NCI-H2227 treated with DMSO at 0.1 percent for 48 hours (cell line): Measurements from ENCODE around the gene MAP2K5.
A peak's percentile ranks its signal among the peaks of the same experiment; 100 is the strongest.

ENCODE experiments used
- DNase-seq: peaks from one replicate; lab custom pipeline; 2025; lab: John Stamatoyannopoulos, UW

The MAP2K5 gene

DNA sequence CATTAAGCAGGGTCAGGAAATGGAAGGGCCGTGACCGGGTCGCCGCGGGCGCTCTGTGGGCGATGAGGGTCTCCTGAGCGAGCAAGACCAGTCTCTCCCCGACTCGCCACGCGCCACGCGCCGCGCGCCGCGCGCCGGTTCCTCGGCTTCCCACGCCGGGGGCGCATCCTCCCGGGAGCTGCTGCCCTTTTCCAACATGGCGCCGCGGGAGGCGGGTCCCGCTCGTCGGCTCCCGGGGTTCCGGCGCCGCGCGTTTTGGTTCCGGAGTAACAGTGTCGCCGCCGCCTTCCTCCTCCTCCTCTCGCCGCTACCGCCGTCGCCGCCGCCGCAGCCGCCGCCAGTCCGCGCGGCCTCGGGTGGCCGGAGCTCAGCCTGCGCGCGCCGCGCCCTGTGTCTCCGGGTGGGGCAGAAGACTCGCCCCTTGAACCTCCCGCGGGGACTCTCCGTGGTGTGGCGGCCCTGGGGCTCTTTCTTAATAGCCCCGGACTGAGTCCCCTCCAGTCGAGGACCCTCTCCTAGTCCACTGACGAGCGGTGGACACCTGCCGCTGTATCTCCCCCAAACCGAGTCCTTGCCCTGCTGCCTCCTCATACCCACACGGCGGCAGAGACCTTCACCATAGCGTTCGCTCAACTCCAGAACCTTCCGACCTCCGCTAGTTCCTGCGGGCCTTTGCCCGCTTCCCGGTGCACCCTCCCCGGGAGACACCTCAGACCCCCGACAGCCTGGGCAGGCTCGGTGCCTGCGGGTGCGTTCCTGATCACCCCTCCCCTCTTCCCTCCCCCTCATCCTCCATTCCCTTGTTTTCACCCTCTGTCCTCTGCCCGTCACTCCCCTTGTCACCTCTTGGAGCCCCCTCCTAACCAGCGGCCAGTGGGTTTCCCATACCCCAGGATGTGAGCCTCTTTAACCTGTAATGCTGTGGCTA lies at the start of gene MAP2K5:
TSS of gene MAP2K5 (plus strand) at position 284 of the 928 bp plus-strand sequence. CDS start at position 917, 633 bp downstream.
- DNase-seq, result peak; percentile 42

DNA sequence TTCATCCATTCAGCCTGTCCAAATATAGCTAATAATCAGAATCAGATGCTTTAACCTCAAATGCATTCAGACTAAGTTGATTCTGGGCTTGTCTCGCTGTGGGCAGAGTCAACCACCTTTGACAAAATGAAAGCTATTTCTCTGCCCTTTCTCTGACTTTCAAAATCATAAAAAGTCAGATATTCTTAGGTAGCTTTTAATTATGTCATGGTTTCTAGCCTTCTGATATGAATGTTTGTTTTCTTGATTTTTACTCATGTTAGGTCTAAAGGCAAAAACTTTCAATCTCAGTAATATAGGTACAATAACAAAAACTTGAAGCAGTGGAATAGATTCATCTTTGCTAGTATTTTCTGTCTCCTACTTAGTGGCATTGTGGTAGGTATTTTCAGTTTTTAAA lies 46.9 kb upstream of the MAP2K5 start:
- no peak for DNase-seq

DNA sequence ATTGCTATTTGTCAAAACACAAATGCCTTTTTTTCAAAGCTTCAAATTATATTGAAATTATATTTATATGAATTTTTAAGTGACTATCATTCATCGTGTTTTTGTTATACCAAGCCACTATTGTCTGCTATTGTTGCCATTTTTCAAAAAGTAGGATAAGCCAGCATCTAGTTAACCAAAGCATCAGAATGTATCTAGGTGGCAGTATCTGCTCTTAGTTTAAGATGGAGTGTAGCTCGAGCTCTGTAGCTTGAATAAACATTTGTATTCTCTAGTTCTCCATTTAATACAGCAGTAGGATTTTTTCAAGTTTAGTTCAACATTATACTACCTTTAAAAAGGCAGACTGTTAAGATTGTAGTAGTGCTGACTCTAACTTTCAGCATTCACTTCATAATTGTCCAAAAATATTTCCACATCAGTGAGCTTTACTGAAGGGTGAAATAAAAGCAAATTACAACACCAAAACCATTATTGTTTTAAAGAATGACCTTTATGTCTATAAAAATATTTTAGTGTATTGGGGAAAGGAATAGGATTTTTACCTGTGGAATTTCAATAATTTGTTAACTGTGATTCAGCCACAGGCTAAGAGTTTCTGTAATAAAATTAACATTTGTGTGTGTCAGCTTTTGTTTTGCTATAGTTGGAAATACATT lies 41.2 kb upstream of the MAP2K5 start:
- peak; percentile 4 for DNase-seq

DNA sequence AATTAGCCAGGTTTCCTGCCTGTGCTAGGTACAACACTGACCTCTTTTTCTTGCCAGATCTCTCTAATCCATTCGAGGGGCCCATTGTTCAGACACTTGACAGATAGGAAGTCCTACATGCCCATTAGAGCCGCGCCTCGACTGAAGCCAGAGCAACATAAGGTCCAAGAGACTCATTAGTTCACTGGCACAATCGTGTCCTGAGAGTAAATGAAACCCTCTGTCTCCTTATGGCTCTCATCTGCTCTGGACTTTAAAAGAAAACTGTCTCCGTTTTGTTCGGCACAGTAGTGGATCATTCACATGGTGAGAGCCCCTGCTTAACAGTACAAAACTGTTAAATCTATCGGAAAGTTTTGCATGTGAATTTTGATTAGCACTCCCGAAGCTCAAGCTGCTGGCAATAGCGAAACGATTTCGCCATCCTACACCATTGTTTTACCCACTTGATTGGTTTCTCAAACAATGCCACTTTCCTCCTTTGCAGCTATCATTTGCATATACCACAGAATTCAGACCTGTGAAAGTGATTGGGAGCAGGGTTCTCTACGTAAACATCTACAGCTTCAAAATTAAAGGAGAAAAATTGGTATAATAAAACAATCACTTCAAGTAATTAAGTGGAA lies 40.6 kb upstream of the MAP2K5 start:
- no peak for DNase-seq

DNA sequence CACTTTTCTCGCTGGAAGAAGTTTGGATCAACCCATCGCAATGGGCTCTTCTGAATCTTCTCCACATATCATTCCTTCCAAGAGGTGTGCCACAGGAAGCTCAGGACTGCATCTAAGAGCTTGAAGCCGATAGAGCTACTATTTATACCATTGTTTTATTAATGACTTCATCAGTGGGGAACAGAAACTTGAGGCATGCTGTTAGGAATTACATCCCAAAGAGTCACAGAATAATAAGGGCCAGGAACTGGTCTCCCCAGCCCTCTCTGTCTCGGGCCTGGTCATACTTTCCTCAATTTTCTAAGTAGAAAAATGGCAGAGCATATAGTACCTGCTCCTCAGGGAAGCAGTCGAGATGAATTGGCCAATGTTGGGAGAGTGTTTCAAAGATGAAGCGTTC lies 38.4 kb upstream of the MAP2K5 start:
- no peak for DNase-seq

DNA sequence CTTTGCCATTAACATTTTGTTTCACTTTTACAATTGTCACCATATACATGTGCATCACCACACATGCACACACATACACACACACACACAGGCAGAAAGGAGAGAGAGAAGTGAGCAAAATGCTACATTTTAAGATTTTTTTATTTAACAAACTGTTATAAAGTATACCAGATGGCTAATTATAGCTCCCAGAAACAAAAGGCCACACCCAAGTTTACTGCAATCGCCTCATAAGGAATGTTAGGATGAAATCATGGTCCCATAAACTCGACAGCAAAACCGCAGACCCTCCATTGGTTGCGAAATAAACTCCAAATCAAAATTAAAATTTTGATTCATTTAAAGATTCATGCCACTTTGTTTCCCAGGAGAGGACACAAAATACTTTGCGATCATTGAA lies 37.7 kb upstream of the MAP2K5 start:
- DNase-seq, result no peak

DNA sequence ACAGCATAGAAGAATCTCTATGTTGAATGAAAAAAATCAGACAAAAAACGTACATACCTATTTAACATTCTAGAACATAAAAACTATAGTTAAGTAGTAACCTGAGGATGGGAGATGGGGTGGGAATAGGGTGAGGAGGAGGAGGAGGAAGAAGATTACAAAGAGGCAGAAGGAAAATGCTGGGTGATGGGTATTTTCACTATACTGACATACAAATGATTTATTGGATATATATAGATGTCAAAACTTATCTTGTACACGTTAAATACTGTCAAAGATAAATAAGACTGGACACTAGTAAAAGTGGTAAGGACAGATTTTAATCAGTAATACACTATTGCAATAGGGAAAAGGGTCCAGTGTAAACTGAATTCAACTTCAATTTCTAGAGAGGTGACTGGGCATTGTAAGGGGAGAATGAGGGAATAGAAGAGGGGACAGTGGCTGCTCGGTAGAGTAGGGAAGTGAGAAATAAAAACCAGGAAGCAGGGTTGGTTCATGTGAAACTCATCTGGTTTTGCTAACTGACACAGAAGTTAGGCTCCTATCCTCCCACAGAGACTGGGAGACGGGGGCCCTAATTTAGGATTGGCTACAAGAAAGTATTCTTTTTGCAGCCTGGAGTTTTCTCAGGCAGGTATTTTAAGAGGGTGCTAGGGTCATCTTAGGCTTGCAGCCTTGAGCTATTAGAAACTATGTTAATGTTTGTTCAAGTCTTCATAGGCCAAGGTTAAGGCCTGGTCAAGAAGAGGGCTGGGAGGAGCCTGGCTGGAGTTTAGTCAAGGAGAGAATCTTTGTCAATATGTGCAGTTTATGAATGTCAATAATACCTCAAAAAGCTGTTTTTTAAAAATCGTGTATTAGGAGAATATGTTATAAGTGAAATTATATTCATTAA lies 36.6 kb upstream of the MAP2K5 start:
- no peak for DNase-seq

DNA sequence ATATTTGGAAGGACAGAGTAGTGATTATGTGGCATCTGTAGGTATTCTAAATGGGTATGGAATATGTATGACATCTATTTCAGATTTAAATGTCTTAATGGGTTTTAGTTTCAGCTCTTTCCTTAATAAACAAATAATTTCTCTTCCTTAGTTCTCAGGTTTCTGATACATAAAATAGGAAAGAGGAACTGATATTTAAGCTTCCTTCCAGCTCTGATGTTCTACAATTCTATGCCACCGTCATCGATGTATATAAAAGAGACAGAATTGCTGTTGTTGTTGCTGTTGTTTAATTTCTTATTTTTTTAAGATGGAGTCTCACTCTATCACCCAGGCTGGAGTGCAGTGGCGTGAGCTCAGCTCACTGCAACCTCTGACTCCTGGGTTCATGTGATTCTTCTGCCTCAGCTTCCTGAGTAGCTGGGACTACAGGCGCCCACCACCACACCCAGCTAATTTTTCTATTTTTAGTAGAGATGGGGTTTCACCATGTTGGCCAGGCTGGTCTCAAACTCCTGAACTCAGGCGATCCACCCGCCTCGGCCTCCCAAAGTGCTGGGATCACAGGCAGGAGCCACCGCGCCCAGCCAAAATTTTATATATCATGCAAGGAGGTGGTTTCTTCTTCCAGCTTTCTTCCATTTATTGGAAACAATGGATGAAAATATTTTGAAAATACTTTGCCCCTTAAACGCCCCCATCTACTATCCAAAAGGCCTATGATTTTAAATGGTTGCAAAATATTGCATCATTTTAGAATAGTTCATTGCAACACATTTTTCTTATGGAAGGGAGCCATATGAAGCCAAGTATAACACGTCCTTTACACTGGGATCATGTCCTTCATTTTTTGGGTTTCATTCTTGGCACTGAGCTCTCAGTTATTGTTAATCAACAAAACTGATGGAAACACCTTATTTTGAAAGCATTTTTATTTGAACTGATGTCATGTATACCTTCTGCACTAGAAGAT lies 35.4 kb upstream of the MAP2K5 start:
- no peak for DNase-seq

DNA sequence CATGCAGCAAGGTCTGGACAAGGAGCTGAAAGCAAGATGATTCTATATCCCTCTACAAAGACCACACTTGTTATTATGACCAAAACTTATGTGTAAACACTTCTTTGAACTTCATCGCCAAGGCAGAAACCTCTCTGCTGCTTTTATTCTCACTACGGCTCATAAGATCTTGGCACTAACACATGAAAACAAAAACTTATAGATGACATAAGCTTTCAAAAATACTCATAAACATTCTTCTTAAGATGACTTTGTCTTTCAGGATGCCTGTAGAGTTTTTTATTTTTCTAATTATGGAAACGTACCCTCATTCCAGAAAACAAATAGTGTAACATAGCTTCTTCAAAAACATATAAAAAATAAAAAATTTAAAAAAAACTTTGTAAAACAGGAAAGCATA lies 34.1 kb upstream of the MAP2K5 start:
- no peak for DNase-seq

DNA sequence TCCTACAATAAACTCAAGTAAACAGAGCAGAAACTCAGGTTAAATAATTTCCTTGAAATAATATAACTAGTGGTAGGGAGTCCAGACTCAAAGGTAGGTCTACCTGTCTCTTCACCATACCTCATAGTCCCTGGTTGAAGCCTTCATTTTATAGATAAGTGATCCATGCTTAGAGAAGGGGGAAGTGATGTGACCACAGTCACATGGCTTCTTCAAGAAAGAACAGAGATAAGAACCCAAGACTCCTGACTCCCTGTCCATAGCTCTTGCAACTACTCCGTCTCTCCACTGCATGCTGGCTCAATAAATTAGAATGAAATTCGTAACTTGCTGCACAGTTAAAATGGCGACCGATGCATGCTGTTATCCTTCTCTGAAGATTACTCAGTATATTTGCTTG lies 32.6 kb upstream of the MAP2K5 start:
- no peak for DNase-seq

DNA sequence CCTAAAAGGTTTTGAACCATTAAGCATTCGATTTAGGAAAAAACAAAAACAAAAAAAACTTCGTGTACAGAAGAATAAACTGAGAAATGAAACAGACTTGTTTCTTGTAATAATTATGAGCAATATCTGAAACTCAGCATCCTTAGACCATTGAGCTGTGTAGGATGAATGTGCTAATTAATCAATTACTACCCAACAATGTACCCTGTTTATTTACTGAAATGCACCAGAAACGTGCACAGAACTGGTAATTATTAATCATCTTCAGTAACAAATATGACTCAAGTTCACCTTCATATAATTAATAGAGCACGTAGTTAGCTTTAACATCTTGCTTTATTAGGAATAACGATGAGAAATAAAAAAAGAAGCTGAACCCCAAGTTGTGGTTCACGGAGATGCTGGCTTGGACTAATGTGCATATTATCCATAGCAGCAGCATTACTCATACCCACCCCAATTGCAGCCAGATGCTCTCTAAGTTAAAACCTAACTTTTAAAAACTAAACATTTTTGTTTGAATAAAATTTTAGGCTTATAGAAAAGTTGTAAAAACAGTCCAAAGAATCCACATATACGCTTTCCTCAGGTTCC lies 31.8 kb upstream of the MAP2K5 start:
- no peak for DNase-seq

DNA sequence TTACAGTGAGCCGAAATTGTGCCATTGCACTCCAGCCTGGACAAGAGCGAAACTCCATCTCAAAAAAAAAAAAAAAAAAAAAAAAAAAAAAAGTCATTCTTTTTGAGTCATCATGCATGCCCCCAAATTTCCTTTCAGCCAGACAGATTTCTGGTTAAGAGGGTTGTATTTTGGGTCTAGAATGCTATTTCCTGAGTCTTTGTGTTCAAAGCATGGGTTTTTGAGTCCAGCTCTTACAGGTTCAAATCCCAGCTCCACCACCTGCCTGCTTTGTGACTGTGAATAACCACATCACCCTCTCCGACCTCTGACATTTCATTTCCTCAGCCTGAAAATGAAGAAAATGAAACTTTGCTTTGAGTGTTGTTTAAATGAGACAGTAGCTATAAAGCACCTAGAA lies 30.9 kb upstream of the MAP2K5 start:
- DNase-seq, result no peak

DNA sequence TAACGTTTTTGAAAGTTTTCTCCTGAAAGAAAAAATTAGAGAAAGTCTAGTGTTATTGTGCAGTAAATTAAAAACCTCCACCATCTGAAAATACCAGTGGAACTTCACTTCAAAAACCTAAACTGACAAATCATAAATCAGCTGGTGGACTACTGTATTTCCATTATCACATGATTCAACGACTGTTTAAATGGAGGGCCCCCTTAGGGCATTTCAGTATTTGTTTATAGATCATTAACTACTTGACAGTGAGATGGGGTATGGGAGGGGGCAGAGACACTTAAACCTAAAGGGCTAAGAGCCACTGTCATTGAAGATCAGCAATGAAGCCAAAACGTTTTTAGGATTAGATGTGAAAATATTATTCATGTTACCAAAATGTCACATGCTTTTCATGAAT lies 30.4 kb upstream of the MAP2K5 start:
- no peak for DNase-seq

DNA sequence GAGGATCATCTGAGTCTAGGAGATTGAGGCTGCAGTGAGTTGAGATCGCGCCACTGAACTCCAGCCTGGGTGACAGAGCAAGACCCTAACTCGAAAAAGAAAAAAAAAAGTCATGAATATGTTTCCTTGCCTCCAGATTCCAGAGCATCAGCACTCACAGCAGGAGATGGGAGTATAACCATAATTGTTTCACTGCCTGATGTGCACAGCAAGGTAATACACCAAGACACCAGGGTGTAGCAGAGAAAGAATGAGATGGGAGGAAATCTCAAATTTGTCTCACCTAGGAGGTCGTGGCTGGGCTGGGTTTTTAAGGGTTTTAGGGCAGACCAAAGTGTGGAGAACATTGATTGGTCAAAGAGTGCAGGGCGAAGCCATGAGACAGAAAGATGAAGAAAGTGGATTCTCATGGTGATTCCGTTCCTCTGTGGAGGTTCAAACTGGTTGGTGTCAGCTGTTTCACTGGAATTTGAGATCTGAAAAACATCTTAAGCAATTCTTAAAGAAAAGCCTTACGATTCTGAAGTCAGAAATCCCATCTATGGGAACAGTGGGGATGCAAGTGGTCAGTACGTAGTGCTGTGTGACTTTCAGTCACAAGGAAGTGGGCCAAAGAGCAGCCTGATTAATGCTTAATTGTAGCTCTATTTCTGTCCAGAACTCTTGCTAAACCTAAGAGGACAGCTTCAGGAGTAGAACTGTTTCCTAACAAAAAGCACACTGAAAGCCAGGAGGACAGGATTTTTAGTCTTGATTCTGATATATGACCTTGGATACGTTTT lies 29.4 kb upstream of the MAP2K5 start:
- DNase-seq, result no peak

DNA sequence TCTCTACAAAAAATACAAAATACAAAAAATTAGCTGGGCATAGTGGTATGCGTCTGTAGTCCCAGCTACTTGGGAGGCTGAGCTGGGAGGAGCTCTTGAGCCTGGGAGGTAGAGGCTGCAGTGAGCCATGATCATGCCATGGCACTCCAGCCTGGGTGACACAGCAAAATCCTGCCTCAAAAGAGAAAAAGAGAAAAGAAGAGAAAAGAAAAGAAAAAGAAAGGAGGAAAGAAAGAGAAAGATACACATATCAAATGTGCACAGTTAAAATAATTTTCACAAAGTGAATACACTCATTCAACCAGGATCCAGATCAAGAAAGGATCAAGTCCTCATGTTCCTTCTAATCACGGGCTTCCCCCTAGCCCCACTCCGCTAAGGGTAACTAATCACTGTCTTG lies 27.4 kb upstream of the MAP2K5 start:
- DNase-seq, result no peak

DNA sequence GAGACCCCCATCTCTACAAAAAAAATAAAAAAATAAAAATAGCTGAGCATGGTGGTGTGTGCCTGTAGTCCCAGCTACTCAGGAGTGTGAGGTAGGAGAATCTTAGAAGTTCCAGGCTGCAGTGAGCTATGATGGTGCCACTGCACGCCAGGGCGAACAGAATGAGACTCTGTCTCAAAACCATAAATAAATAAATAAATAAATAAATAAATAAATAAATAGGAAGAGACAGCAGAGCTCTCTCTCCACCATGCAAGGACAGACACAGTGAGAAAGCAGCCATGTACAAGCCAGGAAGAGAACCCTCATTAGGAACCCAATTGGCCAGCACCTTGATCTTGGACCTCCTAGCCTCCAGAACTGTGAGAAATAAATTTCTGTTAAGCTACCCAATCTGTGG lies 26.9 kb upstream of the MAP2K5 start:
- DNase-seq, result no peak

DNA sequence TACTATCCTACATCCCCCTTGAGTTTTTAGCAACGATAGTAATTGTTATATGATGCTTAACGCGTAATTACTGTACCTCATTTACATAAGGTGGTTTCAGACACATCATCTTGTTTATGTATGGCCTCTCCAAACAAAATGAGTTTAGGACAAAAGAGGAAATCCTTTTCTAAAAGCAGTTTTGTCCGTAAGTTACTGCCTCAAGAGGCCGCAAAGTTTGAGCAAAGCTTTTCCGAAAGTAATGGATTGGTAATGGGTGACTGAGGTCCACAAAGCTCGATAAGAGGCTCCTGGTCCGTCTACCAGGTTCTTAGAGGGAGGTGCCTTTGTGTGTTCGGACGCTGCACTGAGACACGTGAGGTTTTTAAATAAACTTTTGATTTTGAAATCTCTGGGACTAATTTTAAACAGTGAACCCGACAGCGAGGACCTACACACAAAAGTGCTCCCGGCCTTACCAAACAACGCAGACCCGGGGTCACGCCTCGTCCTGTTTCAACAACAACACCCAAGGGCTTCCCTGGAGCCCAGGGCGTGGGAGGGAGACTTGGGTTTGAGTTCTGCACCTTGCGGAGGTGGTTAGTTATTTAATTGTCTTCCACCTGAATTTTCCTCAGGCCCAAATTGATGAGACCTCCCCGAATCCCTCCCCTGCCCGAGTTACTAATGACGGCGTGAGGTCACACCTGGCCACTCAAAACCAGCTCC lies 22.0 kb upstream of the MAP2K5 start:
- peak; percentile 18 for DNase-seq

DNA sequence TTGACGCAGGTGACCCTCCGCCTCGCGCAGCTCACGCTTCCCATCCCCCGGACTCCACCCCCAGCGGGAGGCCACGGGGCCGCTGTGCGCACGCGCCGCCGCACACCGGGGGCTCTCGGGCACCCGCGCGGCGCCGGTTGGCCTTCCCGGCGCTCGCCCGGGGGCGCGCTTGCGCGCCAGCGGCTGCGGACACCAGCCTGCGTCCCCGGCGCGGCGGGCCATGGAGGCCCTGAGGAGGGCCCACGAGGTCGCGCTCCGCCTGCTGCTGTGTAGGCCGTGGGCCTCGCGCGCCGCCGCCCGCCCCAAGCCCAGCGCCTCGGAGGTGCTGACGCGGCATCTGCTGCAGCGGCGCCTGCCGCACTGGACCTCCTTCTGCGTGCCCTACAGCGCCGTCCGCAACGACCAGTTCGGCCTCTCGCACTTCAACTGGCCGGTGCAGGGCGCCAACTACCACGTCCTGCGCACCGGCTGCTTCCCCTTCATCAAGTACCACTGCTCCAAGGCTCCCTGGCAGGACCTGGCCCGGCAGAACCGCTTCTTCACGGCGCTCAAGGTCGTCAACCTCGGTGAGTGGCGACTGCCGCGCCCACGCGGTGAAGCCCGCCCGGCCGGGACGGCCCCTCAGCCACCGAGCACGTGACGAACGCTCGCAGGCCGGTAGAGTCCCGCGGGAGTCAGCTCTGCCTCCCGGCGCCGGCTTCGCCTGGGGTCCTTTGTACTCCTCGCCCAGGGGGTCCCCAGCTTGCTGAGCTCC lies 21.3 kb upstream of the MAP2K5 start, which contains the start of gene C15orf61:
TSS of gene C15orf61 (plus strand) at position 103 of the 754 bp plus-strand sequence. CDS start at position 221, 118 bp downstream.
- peak; percentile 40 for DNase-seq
